Esophagus squamous epithelium (tissue), 4 donors: Measurements from ENCODE around the gene PRM2.

Experiments used
- CTCF ChIP-seq, 6 experiments: fragments of 450-650 bp in 4 of 6; fragments of 200-600 bp in 2 of 6; sonication (generic) in 2 of 6; IDR thresholded peaks; one replicate each; pipeline ENCODE4 v1.5.1; 2016 to 2019; ENCODE audit warnings: antibody characterized with exemption in 6 of 6, mild to moderate bottlenecking in 4 of 6, moderate library complexity in 4 of 6
- POLR2A ChIP-seq, 4 donors: fragments of 450-650 bp; IDR thresholded peaks; one replicate each; pipeline ENCODE4 v1.6.1; 2017; ENCODE audit warnings: antibody characterized with exemption in 4 of 4, mild to moderate bottlenecking in 4 of 4, moderate library complexity in 3 of 4

DNA sequence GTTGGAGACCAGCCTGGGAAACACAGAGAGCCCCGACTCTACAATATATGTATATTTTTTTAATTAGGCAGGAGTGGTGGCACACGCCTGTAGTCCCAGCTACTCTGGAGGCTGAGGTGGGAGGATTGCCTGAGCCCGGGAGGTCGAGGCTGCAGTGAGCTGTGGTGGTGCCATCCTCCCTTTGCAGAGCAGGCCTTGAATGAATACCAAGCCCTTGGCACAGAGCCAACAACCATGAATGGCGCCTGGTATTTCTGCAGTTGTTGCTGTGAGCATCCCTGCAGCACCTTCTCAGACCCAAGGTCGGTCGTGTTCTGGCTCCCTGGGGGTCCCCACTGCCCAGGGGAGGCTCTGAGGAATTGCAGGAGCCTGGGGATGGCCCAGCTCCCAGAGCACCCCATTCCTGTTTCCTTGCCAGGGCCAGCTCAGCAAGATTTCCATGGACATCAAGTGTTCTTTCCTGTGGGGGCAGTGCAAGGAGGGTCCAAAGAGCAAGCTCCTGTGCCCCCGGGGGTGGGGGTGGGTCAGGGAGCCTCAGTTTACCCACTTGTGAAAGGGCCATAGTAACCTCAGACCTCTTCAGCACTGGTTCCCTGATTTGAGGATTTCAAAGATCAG lies 43.4 kb upstream of the PRM2 start:
- TF ChIP-seq POLR2A (IDR thresholded peaks at IDR 0.05) (no peak), CTCF (IDR thresholded peaks at IDR 0.05) (no peak)
